ENCODE measurements around the gene MBD5. TPM values are rescaled to one million over a fixed set of nuclear protein-coding genes. Genes with fewer than 3 reads are reported as not detected.
A peak's percentile ranks its signal among the peaks of the same experiment; 100 is the strongest.

MBD5 gene
- total and polyA plus RNA-seq, 4 experiments from 2014 or later = 3.1 to 64.5 (median 33.9) TPM

- Histone ChIP-seq H3K36me3 (ENCODE audit: insufficient read depth, low read length) (no peaks in the 10 kb centered on the region), H3K27me3 (ENCODE audit: insufficient read depth, low read length) (no peaks in the 10 kb centered on the region), H3K27ac (ENCODE audit: low read depth, low read length) (no peak overlapping the region), H3K4me1 (ENCODE audit: insufficient read depth, low read length) (no peaks in the 10 kb centered on the region), H3K9me3 (ENCODE audit: control insufficient read depth in 1 of 2, low read length in 2 of 2) (no peaks in the 10 kb centered on the region), H3K4me3 (ENCODE audit: low read length in 2 of 2) (no peak overlapping the region)
- Mint-ChIP-seq H3K9me3 (peaks cover 0 to 4% (median 0%) of the 10 kb centered on the region in 8 donors), H3K27ac (no peak overlapping the region), H3K4me3 (no peak overlapping the region), H3K36me3 (peaks cover 5 to 24% of the 10 kb centered on the region in 2 donors), H3K4me1 (peaks cover 0 to 7% (median 0%) of the 10 kb centered on the region in 4 donors), H3K27me3 (no peaks in the 10 kb centered on the region)
- ChIA-PET POLR2A (ENCODE audit: partially characterized antibody) (no interaction called here), CTCF (ENCODE audit: partially characterized antibody) (interaction anchor here (2.0 kb wide), 1 partner anchor 342 kb away, joined by 5 read pairs; no protein-coding TSS in a partner anchor)
- intact Hi-C loops (cut with micrococcal nuclease) = no loop called here
- DNase-seq = no peak
Measured at GRCh38 chr2:148167241-148167766, 146.4 kb downstream of the MBD5 start.

DNA sequence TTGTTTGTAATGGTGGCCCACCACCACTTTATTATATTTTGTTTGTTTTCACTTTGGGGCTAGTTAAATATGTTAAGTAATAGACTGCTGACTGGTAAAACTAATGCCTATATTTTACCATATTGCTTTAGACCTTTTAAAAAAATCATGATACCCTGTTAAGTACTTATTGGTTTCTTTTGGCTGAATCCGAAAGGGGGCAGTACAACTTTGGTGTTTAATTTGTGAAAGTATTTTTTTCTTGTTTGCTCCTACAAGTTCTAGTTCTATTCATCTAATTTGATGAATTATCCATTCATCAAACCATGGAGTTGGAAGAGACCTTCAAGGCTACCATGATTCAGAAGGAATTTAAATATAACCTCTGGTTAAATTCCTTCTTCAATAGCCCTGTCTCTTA lies 147.0 kb downstream of the MBD5 start:
- no peak overlapping the region for H3K27ac Mint-ChIP-seq
- no peaks in the 10 kb centered on the region for H3K27me3 Mint-ChIP-seq
- H3K36me3 Mint-ChIP-seq = peaks cover 5 to 24% of the 10 kb centered on the region in 2 donors

GRCh38 chr2:148172131-148172753 lies 151.4 kb downstream of the MBD5 start:
- intact Hi-C loops (cut with micrococcal nuclease) = no loop called here
- Histone ChIP-seq H3K4me1 (ENCODE audit: insufficient read depth, low read length) (no peaks in the 10 kb centered on the region), H3K36me3 (ENCODE audit: insufficient read depth, low read length) (no peaks in the 10 kb centered on the region), H3K27ac (ENCODE audit: low read depth, low read length) (no peak overlapping the region), H3K27me3 (ENCODE audit: insufficient read depth, low read length) (no peaks in the 10 kb centered on the region), H3K9me3 (ENCODE audit: control insufficient read depth in 1 of 2, low read length in 2 of 2) (no peaks in the 10 kb centered on the region), H3K4me3 (ENCODE audit: low read length in 2 of 2) (no peak overlapping the region)
- Mint-ChIP-seq H3K36me3 (peaks cover 5 to 24% of the 10 kb centered on the region in 2 donors), H3K4me3 (no peak overlapping the region), H3K27ac (no peak overlapping the region), H3K9me3 (peaks cover 0 to 4% (median 0%) of the 10 kb centered on the region in 8 donors), H3K27me3 (no peaks in the 10 kb centered on the region), H3K4me1 (no peaks in the 10 kb centered on the region)
- no peak for DNase-seq
- CTCF ChIA-PET (ENCODE audit: partially characterized antibody) = interaction anchor here (1.2 kb wide), 1 partner anchor 10 kb away, joined by 3 read pairs; no protein-coding TSS in a partner anchor
- POLR2A ChIA-PET (ENCODE audit: partially characterized antibody) = no interaction called here

More for the DNA sequence above, 147.0 kb downstream of the MBD5 start:
- Histone ChIP-seq H3K36me3 (ENCODE audit: insufficient read depth, low read length) (no peaks in the 10 kb centered on the region), H3K27me3 (ENCODE audit: insufficient read depth, low read length) (no peaks in the 10 kb centered on the region), H3K4me1 (ENCODE audit: insufficient read depth, low read length) (no peaks in the 10 kb centered on the region), H3K9me3 (ENCODE audit: control insufficient read depth in 1 of 2, low read length in 2 of 2) (no peaks in the 10 kb centered on the region), H3K27ac (ENCODE audit: low read depth, low read length) (no peak overlapping the region), H3K4me3 (ENCODE audit: low read length in 2 of 2) (no peak overlapping the region)
- CTCF ChIA-PET (ENCODE audit: partially characterized antibody) = no interaction called here
- Mint-ChIP-seq H3K4me3 (no peak overlapping the region), H3K4me1 (peaks cover 0 to 7% (median 0%) of the 10 kb centered on the region in 4 donors), H3K9me3 (peaks cover 0 to 4% (median 0%) of the 10 kb centered on the region in 8 donors)
- intact Hi-C loops (cut with micrococcal nuclease) = no loop called here
- POLR2A ChIA-PET (ENCODE audit: partially characterized antibody) = no interaction called here
- DNase-seq = no peak

GRCh38 chr2:148173168-148173567 lies 152.3 kb downstream of the MBD5 start:
- POLR2A ChIA-PET (ENCODE audit: partially characterized antibody) = no interaction called here
- Mint-ChIP-seq H3K4me1 (no peaks in the 10 kb centered on the region), H3K27me3 (no peaks in the 10 kb centered on the region), H3K9me3 (peaks cover 0 to 3% (median 0%) of the 10 kb centered on the region in 8 donors), H3K27ac (no peak overlapping the region), H3K4me3 (no peak overlapping the region), H3K36me3 (peaks cover 13 to 28% of the 10 kb centered on the region in 2 donors)
- no peaks in the 10 kb centered on the region for H3K36me3 ChIP-seq (ENCODE audit: insufficient read depth, low read length)
- H3K27ac ChIP-seq (ENCODE audit: low read depth, low read length) = no peak overlapping the region
- no peak for DNase-seq
- no peaks in the 10 kb centered on the region for H3K4me1 ChIP-seq (ENCODE audit: insufficient read depth, low read length)
- CTCF ChIA-PET (ENCODE audit: partially characterized antibody) = interaction anchor here (1.2 kb wide), 1 partner anchor 9 kb away, joined by 3 read pairs; no protein-coding TSS in a partner anchor
- H3K4me3 ChIP-seq (ENCODE audit: low read length in 2 of 2) = no peak overlapping the region
- no peaks in the 10 kb centered on the region for H3K9me3 ChIP-seq (ENCODE audit: control insufficient read depth in 1 of 2, low read length in 2 of 2)
- H3K27me3 ChIP-seq (ENCODE audit: insufficient read depth, low read length) = no peaks in the 10 kb centered on the region
- intact Hi-C loops (cut with micrococcal nuclease) = no loop called here

- no peaks in the 10 kb centered on the region for H3K4me1 Mint-ChIP-seq
- CTCF ChIA-PET (ENCODE audit: partially characterized antibody) = no interaction called here
Measured at GRCh38 chr2:148177559-148177958, 156.7 kb downstream of the MBD5 start.

GRCh38 chr2:148179724-148180123 lies 158.8 kb downstream of the MBD5 start:
- H3K27me3 Mint-ChIP-seq = no peaks in the 10 kb centered on the region
- POLR2A ChIA-PET (ENCODE audit: partially characterized antibody) = no interaction called here
- Histone ChIP-seq H3K27ac (ENCODE audit: low read depth, low read length) (no peak overlapping the region), H3K4me1 (ENCODE audit: insufficient read depth, low read length) (no peaks in the 10 kb centered on the region), H3K4me3 (ENCODE audit: low read length in 2 of 2) (no peak overlapping the region), H3K9me3 (ENCODE audit: control insufficient read depth in 1 of 2, low read length in 2 of 2) (no peaks in the 10 kb centered on the region), H3K27me3 (ENCODE audit: insufficient read depth, low read length) (no peaks in the 10 kb centered on the region), H3K36me3 (ENCODE audit: insufficient read depth, low read length) (no peaks in the 10 kb centered on the region)
- H3K9me3 Mint-ChIP-seq = no peaks in the 10 kb centered on the region
- CTCF ChIA-PET (ENCODE audit: partially characterized antibody) = no interaction called here
- peak overlapping the region in 1 of 7 donors; percentile 37 for H3K27ac Mint-ChIP-seq
- H3K4me3 Mint-ChIP-seq = no peak overlapping the region
- H3K36me3 Mint-ChIP-seq = peaks cover 35 to 56% of the 10 kb centered on the region in 2 donors
- no peaks in the 10 kb centered on the region for H3K4me1 Mint-ChIP-seq
- intact Hi-C loops (cut with micrococcal nuclease) = no loop called here
- no peak for DNase-seq

More at GRCh38 chr2:148177559-148177958, 156.7 kb downstream of the MBD5 start:
- DNase-seq = no peak
- POLR2A ChIA-PET (ENCODE audit: partially characterized antibody) = no interaction called here
- Histone ChIP-seq H3K27me3 (ENCODE audit: insufficient read depth, low read length) (no peaks in the 10 kb centered on the region), H3K9me3 (ENCODE audit: control insufficient read depth in 1 of 2, low read length in 2 of 2) (no peaks in the 10 kb centered on the region), H3K27ac (ENCODE audit: low read depth, low read length) (no peak overlapping the region), H3K36me3 (ENCODE audit: insufficient read depth, low read length) (no peaks in the 10 kb centered on the region), H3K4me1 (ENCODE audit: insufficient read depth, low read length) (no peaks in the 10 kb centered on the region), H3K4me3 (ENCODE audit: low read length in 2 of 2) (no peak overlapping the region)
- Mint-ChIP-seq H3K9me3 (no peaks in the 10 kb centered on the region), H3K27me3 (no peaks in the 10 kb centered on the region), H3K4me3 (no peak overlapping the region), H3K27ac (no peak overlapping the region), H3K36me3 (peaks cover 25 to 38% of the 10 kb centered on the region in 2 donors)
- intact Hi-C loops (cut with micrococcal nuclease) = no loop called here

- H3K27ac ChIP-seq (ENCODE audit: low read depth, low read length) = no peak overlapping the region
- CTCF ChIA-PET (ENCODE audit: partially characterized antibody) = no interaction called here
- H3K9me3 ChIP-seq (ENCODE audit: control insufficient read depth in 1 of 2, low read length in 2 of 2) = no peaks in the 10 kb centered on the region
- intact Hi-C loops (cut with micrococcal nuclease) = no loop called here
- Mint-ChIP-seq H3K27me3 (no peaks in the 10 kb centered on the region), H3K27ac (no peak overlapping the region), H3K9me3 (peaks cover 0 to 3% (median 0%) of the 10 kb centered on the region in 8 donors), H3K4me1 (no peaks in the 10 kb centered on the region), H3K4me3 (no peak overlapping the region), H3K36me3 (peaks cover 48 to 64% of the 10 kb centered on the region in 2 donors)
- no peak overlapping the region for H3K4me3 ChIP-seq (ENCODE audit: low read length in 2 of 2)
- POLR2A ChIA-PET (ENCODE audit: partially characterized antibody) = no interaction called here
- H3K27me3 ChIP-seq (ENCODE audit: insufficient read depth, low read length) = no peaks in the 10 kb centered on the region
- H3K36me3 ChIP-seq (ENCODE audit: insufficient read depth, low read length) = no peaks in the 10 kb centered on the region
- no peak for DNase-seq
- no peaks in the 10 kb centered on the region for H3K4me1 ChIP-seq (ENCODE audit: insufficient read depth, low read length)
Measured at GRCh38 chr2:148184976-148185375, 164.1 kb downstream of the MBD5 start.
